ENCODE measurements around the gene TOX3.

GRCh38 chr16:52450916-52451315 lies 96.0 kb downstream of the TOX3 start:
- TF ChIP-seq CTCF (IDR thresholded peaks at IDR 0.05) (no peak), POLR2A (IDR thresholded peaks at IDR 0.05) (no peak)

Measured in lower leg skin (tissue), 3 donors.